ENCODE results near the gene TAT. TPM values are rescaled to one million over a fixed set of nuclear protein-coding genes. Genes with fewer than 3 reads are reported as not detected.
"Not testable (repeated sequence)": the region's sequence is repeated elsewhere in the genome, so short reads cannot be mapped to it uniquely, and the experiment has no call there.

The TAT gene
- polyA plus RNA-seq, 1 donor from 2014 or later = not detected

- H3K4me3 ChIP-seq (ENCODE audit: low read length); H3K27ac ChIP-seq (ENCODE audit: low read length); H3K9ac ChIP-seq (ENCODE audit: low read length); H2AFZ ChIP-seq (ENCODE audit: low read depth, low read length); H3K79me2 ChIP-seq (replicated peaks; ENCODE audit: insufficient read depth, low read length); H3K4me2 ChIP-seq (ENCODE audit: low read length); H3K27me3 ChIP-seq (ENCODE audit: insufficient read depth, low read depth, low read length); H3F3A ChIP-seq (ENCODE audit: insufficient read depth, low read length, poor library complexity, severe bottlenecking); H4K20me1 ChIP-seq (ENCODE audit: insufficient read depth); H3K36me3 ChIP-seq (ENCODE audit: insufficient read depth, low read length); H3K9me3 ChIP-seq (ENCODE audit: low read length); H3K9me2 ChIP-seq (ENCODE audit: insufficient read depth, low read length): not testable (repeated sequence)
Observed at GRCh38 chr16:71595340-71595826, 18.5 kb upstream of the TAT start.

GRCh38 chr16:71594000-71594646, 17.2 kb upstream of the TAT start:
- Histone ChIP-seq H4K20me1 (ENCODE audit: insufficient read depth) (no peaks in the 10 kb centered on the region), H3K9ac (ENCODE audit: low read length) (no peak overlapping the region), H3K4me2 (ENCODE audit: low read length) (no peak overlapping the region), H3F3A (ENCODE audit: insufficient read depth, low read length, poor library complexity, severe bottlenecking) (no peaks in the 10 kb centered on the region), H3K27ac (ENCODE audit: low read length) (no peak overlapping the region), H2AFZ (ENCODE audit: low read depth, low read length) (no peak overlapping the region), H3K36me3 (ENCODE audit: insufficient read depth, low read length) (no peaks in the 10 kb centered on the region), H3K9me3 (ENCODE audit: low read length) (no peaks in the 10 kb centered on the region), H3K4me3 (ENCODE audit: low read length) (no peak overlapping the region), H3K9me2 (ENCODE audit: insufficient read depth, low read length) (no peaks in the 10 kb centered on the region), H3K27me3 (ENCODE audit: insufficient read depth, low read depth, low read length) (no peaks in the 10 kb centered on the region), H3K79me2 (replicated peaks; ENCODE audit: insufficient read depth, low read length) (no peaks in the 10 kb centered on the region)
- no peak for TF ChIP-seq TAF1 (IDR thresholded peaks at IDR 0.05; ENCODE audit: low read depth)
- no peak for TF ChIP-seq POLR2AphosphoS5 (IDR thresholded peaks at IDR 0.05)
- no peak for TF ChIP-seq MXI1 (conservative IDR thresholded peaks at IDR 0.05; ENCODE audit: poor library complexity, severe bottlenecking)
- TF ChIP-seq, protein P1, sequence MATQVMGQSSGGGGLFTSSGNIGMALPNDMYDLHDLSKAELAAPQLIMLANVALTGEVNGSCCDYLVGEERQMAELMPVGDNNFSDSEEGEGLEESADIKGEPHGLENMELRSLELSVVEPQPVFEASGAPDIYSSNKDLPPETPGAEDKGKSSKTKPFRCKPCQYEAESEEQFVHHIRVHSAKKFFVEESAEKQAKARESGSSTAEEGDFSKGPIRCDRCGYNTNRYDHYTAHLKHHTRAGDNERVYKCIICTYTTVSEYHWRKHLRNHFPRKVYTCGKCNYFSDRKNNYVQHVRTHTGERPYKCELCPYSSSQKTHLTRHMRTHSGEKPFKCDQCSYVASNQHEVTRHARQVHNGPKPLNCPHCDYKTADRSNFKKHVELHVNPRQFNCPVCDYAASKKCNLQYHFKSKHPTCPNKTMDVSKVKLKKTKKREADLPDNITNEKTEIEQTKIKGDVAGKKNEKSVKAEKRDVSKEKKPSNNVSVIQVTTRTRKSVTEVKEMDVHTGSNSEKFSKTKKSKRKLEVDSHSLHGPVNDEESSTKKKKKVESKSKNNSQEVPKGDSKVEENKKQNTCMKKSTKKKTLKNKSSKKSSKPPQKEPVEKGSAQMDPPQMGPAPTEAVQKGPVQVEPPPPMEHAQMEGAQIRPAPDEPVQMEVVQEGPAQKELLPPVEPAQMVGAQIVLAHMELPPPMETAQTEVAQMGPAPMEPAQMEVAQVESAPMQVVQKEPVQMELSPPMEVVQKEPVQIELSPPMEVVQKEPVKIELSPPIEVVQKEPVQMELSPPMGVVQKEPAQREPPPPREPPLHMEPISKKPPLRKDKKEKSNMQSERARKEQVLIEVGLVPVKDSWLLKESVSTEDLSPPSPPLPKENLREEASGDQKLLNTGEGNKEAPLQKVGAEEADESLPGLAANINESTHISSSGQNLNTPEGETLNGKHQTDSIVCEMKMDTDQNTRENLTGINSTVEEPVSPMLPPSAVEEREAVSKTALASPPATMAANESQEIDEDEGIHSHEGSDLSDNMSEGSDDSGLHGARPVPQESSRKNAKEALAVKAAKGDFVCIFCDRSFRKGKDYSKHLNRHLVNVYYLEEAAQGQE (IDR thresholded peaks at IDR 0.05; ENCODE audit: borderline replicate concordance) = no peak
- no peak for TF ChIP-seq EP300 (conservative IDR thresholded peaks at IDR 0.05; ENCODE audit: poor library complexity, severe bottlenecking)
- no peak for TF ChIP-seq RAD21 (conservative IDR thresholded peaks at IDR 0.05)
- no peak for TF ChIP-seq SMC3 (conservative IDR thresholded peaks at IDR 0.05; ENCODE audit: poor library complexity)
- no peak for TF ChIP-seq EZH2 (IDR thresholded peaks at IDR 0.05; ENCODE audit: borderline replicate concordance, insufficient read depth, low read length, poor library complexity, severe bottlenecking)
- no peak for TF ChIP-seq CTCF (IDR thresholded peaks at IDR 0.05; ENCODE audit: poor library complexity, severe bottlenecking)

Data from neural cell (in vitro differentiated cells).